Gastroesophageal sphincter (tissue), 4 donors: Measurements from ENCODE around the gene CPT1C. TPM values are rescaled to one million over a fixed set of nuclear protein-coding genes. Genes with fewer than 3 reads are reported as not detected.

Experiments
- ATAC-seq: fragments of 150-250 bp; one replicate; pipeline ENCODE4 v1.9.1; 2016; ENCODE audit warnings: mild to moderate bottlenecking, moderate library complexity
- H3K27ac ChIP-seq, 4 donors: fragments of 200-600 bp; sonication (generic) in 3 of 4; 1 replicate in 3 of 4; 2 replicates in 1 of 4; pipeline ENCODE4 v1.5.1; 2016 to 2019
- H3K27me3 ChIP-seq: fragments of 200-600 bp; sonication (generic); one replicate; pipeline ENCODE4 v1.5.1; 2019
- H3K36me3 ChIP-seq, 2 donors: fragments of 200-600 bp; sonication (generic); one replicate each; pipeline ENCODE4 v1.5.1; 2019; ENCODE audit warnings: control low read depth in 1 of 2
- H3K4me1 ChIP-seq, 3 donors: fragments of 200-600 bp; sonication (generic); 1 replicate in 2 of 3; 2 replicates in 1 of 3; pipeline ENCODE4 v1.5.1; 2016 to 2019; ENCODE audit warnings: control low read depth in 2 of 3
- H3K4me3 ChIP-seq, 2 donors: fragments of 200-600 bp; sonication (generic); one replicate each; pipeline ENCODE4 v1.5.1; 2019; ENCODE audit warnings: mild to moderate bottlenecking in 1 of 2, moderate library complexity in 1 of 2
- H3K9me3 ChIP-seq, 3 donors: fragments of 200-600 bp; sonication (generic); one replicate each; pipeline ENCODE4 v1.5.1; 2017 to 2019; ENCODE audit warnings: control low read depth in 2 of 3
- EP300 ChIP-seq: sonication (generic); formaldehyde crosslinking; IDR thresholded peaks from one replicate; pipeline ENCODE4 v1.6.1; 2017; ENCODE audit warnings: antibody characterized with exemption, mild to moderate bottlenecking
- POLR2A ChIP-seq, 2 donors: fragments of 450-650 bp; IDR thresholded peaks; one replicate each; pipeline ENCODE4 v1.6.1; 2017; ENCODE audit warnings: antibody characterized with exemption in 2 of 2, mild to moderate bottlenecking in 2 of 2, moderate library complexity in 1 of 2
- POLR2AphosphoS5 ChIP-seq: sonication (generic); formaldehyde crosslinking; IDR thresholded peaks from one replicate; pipeline ENCODE4 v1.6.1; 2017; ENCODE audit warnings: antibody characterized with exemption
- WGBS, 2 donors: methylation state at CpG; one replicate each; pipeline ENCODE4 v1.1.5; 2018; ENCODE audit warnings: low coverage in 1 of 2; 5-methylcytosine and 5-hydroxymethylcytosine counted together
- total RNA-seq, 4 donors: library from RNA; depleted of rRNA; stranded (reverse); fragments of >200 nt; gene quantifications; one replicate each; pipeline ENCODE4 v1.1.0, GENCODE V29; 2016
- TF ChIP-seq, protein P1 (sequence below), 4 experiments: fragments of 200-600 bp in 2 of 4; fragments of 450-650 bp in 2 of 4; sonication (generic) in 1 of 4; IDR thresholded peaks; one replicate each; pipeline ENCODE4 v1.5.1; 2017 to 2019; ENCODE audit warnings: antibody characterized with exemption in 4 of 4, mild to moderate bottlenecking in 2 of 4, moderate library complexity in 2 of 4

The CPT1C gene
- total RNA-seq, 4 donors from 2014 or later, result 2.0 to 3.0 (median 2.6) TPM

DNA sequence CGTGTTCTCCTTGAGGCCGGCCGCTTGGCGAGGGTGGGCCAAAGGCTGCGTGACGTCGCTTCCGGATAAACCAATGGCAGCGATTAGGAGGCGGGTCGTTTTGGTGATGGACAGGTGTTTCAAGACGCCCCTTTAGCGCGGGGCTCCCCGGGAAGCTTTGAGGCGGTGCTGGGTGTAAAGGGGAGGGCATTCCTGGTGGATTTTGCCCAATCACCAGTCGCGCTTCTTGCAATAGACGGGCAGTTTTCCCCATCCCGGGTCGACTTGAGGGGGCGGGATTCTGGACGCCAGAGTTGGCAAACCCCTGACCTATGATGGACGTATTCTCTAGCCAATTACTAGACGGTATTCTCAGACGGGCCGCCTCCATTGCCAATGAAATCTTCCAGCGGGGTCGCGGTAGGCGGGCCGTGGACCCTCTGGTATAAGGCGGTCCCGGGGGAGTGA lies 14.1 kb upstream of the CPT1C start:
- Histone ChIP-seq H3K4me3 (peak overlapping the region; percentile 88 to 100), H3K9me3 (no peaks in the 10 kb centered on the region), H3K36me3 (peaks cover 0 to 10% of the 10 kb centered on the region in 2 donors), H3K27ac (peak overlapping the region; percentile 70 to 96 (median 93)), H3K27me3 (no peaks in the 10 kb centered on the region), H3K4me1 (peaks cover 0 to 69% (median 19%) of the 10 kb centered on the region in 3 donors)
- TF ChIP-seq POLR2AphosphoS5 (peak; percentile 53), POLR2A (IDR thresholded peaks at IDR 0.05) (no peak)
- ATAC-seq, result peak; percentile 91
- no CpG with 5 or more reads among the region's 34 CpGs for WGBS, 2 donors

DNA sequence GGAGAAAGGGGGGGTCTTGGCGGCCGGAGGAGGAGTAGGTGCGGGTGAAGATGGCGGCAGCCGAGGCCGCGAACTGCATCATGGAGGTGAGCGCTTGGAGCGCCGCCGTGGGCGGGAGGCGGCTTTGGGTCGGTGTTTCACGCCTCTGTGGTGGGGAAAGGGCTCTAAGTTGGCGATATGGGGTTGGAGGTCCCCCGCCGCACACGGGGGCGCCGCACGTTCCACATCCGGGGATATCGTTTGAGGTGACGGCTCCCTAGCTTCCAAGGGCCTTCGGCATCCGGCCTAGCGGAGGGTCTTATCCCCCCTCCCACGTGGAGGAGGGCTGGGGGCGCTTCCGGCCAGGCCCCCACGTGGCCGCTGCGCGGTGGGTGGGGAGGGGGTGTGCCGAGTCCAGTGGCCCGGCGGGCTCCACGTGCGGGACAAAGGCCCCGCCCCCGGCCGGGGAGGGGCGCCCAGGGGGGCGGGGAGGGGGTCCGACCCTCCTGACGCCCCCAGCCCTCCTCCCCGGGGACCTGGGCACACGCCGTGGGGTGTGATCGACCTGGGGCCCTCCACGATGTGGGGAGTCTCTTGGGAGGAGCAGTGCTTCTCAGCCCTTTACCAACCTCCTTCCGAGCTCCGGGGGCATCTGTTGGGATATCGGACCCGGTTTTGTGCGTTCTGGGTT lies 13.6 kb upstream of the CPT1C start, which contains the start of gene PRMT1:
Gene PRMT1 (plus strand): TSS at position 41 of the 670 bp plus-strand sequence. CDS start 10 bp downstream, at position 51.
- Histone ChIP-seq H3K9me3 (no peaks in the 10 kb centered on the region), H3K4me3 (peak within 1 kb of the TSS; percentile 88 to 100), H3K4me1 (peaks cover 0 to 64% (median 19%) of the 10 kb centered on the region in 3 donors), H3K27me3 (no peaks in the 10 kb centered on the region), H3K27ac (peak within 1 kb of the TSS; percentile 81 to 96 (median 93)), H3K36me3 (peaks cover 0 to 15% of the 10 kb centered on the region in 2 donors)
- ATAC-seq, result no peak
- TF ChIP-seq, protein P1, sequence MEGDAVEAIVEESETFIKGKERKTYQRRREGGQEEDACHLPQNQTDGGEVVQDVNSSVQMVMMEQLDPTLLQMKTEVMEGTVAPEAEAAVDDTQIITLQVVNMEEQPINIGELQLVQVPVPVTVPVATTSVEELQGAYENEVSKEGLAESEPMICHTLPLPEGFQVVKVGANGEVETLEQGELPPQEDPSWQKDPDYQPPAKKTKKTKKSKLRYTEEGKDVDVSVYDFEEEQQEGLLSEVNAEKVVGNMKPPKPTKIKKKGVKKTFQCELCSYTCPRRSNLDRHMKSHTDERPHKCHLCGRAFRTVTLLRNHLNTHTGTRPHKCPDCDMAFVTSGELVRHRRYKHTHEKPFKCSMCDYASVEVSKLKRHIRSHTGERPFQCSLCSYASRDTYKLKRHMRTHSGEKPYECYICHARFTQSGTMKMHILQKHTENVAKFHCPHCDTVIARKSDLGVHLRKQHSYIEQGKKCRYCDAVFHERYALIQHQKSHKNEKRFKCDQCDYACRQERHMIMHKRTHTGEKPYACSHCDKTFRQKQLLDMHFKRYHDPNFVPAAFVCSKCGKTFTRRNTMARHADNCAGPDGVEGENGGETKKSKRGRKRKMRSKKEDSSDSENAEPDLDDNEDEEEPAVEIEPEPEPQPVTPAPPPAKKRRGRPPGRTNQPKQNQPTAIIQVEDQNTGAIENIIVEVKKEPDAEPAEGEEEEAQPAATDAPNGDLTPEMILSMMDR (IDR thresholded peaks at IDR 0.05), result peak in 1 of 4 experiments; percentile 10
- peak; percentile 48 to 72 for TF ChIP-seq POLR2A (IDR thresholded peaks at IDR 0.05)
- no peak for TF ChIP-seq EP300
- peak; percentile 26 for TF ChIP-seq POLR2AphosphoS5
- 0% methylated on average over 1 of the region's 57 CpGs; no CpG with 5 or more reads in 1 of the 2 donors for WGBS, 2 donors

DNA sequence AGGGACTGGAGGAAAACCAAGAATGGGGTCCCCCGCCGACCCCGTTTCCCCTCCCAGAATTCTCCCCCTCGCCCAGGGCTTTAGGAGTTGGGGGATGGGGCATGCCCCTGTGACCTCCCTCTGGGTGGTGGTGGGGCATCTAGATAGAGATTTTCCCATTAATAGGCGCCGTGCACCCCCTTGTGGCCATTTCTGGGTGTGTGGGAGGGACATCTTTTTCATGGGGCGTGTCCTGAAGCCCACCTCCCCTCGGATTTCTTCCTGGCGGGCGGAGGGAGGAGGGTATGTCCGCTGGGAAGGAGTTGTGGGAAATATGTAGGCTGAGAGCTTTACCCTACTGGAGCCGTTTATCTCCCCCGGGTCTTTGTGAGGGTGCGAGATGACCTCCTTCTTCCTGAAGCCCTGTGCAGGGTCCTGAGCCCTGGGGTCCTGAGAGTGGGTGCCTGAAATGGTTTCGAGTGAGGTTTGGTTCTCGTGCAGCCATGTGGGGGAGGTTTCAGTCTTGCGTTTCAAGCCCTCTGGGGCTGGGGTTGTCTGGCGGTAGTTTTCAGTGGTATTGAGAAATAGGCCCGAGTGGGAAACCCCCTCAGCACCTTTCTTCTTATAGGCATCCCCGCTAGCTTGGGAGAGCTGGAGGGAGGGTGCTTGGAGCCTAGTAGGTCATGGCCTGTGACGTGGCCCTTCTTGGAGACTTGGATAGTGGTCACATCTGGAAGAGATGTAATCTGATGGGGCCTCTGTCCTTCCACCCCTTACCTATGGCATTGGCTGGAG lies 12.8 kb upstream of the CPT1C start:
- Histone ChIP-seq H3K4me3 (peak overlapping the region; percentile 88 to 100), H3K4me1 (peaks cover 0 to 61% (median 19%) of the 10 kb centered on the region in 3 donors), H3K36me3 (peaks cover 0 to 23% of the 10 kb centered on the region in 2 donors), H3K9me3 (no peaks in the 10 kb centered on the region), H3K27me3 (no peaks in the 10 kb centered on the region), H3K27ac (peak overlapping the region; percentile 70 to 96 (median 93))
- ATAC-seq, result no peak
- 0% methylated on average over 5 of the region's 21 CpGs; no CpG with 5 or more reads in 1 of the 2 donors for WGBS, 2 donors
- TF ChIP-seq, protein P1 (IDR thresholded peaks at IDR 0.05), result peak in 3 of 4 experiments; percentile 53 to 66 (median 63)
- TF ChIP-seq POLR2AphosphoS5, result no peak
- no peak for TF ChIP-seq POLR2A (IDR thresholded peaks at IDR 0.05)
- TF ChIP-seq EP300, result no peak

DNA sequence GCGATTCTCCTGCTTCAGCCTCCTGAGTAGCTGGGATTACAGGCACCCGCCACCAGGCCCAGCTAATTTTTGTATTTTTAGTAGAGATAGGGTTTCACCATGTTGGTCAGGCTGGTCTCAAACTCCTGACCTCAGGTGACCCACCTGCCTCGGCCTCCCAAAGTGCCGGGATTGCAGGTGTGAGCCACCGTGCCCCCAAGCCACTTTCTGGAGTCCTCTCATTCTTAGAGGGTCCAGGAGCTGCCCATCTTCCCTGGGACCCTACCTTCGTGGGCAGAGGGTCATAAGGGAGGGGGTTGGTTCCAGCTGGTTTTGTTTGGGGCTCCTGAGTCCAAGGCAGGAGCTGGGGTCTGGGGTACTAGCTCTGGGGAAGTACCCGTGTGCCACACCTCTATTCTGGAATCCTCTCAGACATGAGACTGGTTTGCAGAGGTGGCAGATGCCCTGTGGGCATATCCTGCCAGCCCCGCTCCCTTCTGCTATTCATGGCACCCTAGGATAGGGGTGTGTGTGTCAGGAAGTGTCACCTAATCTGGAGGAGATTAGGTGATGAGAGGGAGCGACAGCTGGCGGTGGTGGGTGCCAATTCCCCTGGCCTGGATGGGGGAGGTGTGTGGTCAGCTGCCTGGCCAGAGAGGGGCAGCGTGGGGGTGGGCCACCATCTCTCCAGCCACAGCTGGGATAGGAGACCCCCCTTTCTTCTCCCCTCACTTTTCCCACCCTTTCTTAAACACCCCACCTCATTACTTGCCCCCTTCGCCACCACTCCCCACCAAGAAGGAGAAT lies 11.7 kb upstream of the CPT1C start:
- H3K27ac ChIP-seq, result peak overlapping the region in 3 of 4 donors; percentile 52 to 96 (median 67)
- 80% methylated on average over 2 of the region's 12 CpGs; no CpG with 5 or more reads in 1 of the 2 donors for WGBS, 2 donors
- no peak overlapping the region for H3K4me3 ChIP-seq
- peaks cover 0 to 33% of the 10 kb centered on the region in 2 donors for H3K36me3 ChIP-seq
- H3K4me1 ChIP-seq, result peaks cover 0 to 61% (median 19%) of the 10 kb centered on the region in 3 donors
- no peaks in the 10 kb centered on the region for H3K27me3 ChIP-seq
- no peak for ATAC-seq
- TF ChIP-seq POLR2AphosphoS5, result no peak
- TF ChIP-seq, protein P1 (IDR thresholded peaks at IDR 0.05), result no peak
- no peak for TF ChIP-seq EP300
- TF ChIP-seq POLR2A (IDR thresholded peaks at IDR 0.05), result no peak
- H3K9me3 ChIP-seq, result no peaks in the 10 kb centered on the region
